ENCODE measurements around the gene MRGPRG.

Gene MRGPRG

GRCh38 chr11:3203221-3204043 lies 15.2 kb downstream of the MRGPRG start:
- no peaks in the 10 kb centered on the region for H3K36me3 ChIP-seq (ENCODE audit: insufficient read depth, low read length)
- no peaks in the 10 kb centered on the region for H3K9me3 ChIP-seq (replicated peaks; ENCODE audit: low read length)
- H3K9ac ChIP-seq (ENCODE audit: low read depth, low read length): no peak overlapping the region
- no peaks in the 10 kb centered on the region for H3K4me1 ChIP-seq (ENCODE audit: control insufficient read depth, insufficient read depth, low read length)
- peaks cover 67% of the 10 kb centered on the region for H3K27me3 ChIP-seq (ENCODE audit: control insufficient read depth, insufficient read depth, low read length)
- H3K4me2 ChIP-seq (ENCODE audit: low read length): no peak overlapping the region
- H3K4me3 ChIP-seq (ENCODE audit: low read length): no peak overlapping the region

GRCh38 chr11:3202759-3203158 lies 15.9 kb downstream of the MRGPRG start:
- peaks cover 72% of the 10 kb centered on the region for H3K27me3 ChIP-seq (ENCODE audit: control insufficient read depth, insufficient read depth, low read length)
- no peaks in the 10 kb centered on the region for H3K4me1 ChIP-seq (ENCODE audit: control insufficient read depth, insufficient read depth, low read length)
- H3K9ac ChIP-seq (ENCODE audit: low read depth, low read length): no peak overlapping the region

GRCh38 chr11:3202305-3202704 lies 16.3 kb downstream of the MRGPRG start:
- H3K9me3 ChIP-seq (replicated peaks; ENCODE audit: low read length): no peaks in the 10 kb centered on the region
- no peak overlapping the region for H3K4me2 ChIP-seq (ENCODE audit: low read length)
- H3K4me3 ChIP-seq (ENCODE audit: low read length): no peak overlapping the region
- H3K9ac ChIP-seq (ENCODE audit: low read depth, low read length): no peak overlapping the region
- H3K4me1 ChIP-seq (ENCODE audit: control insufficient read depth, insufficient read depth, low read length): no peaks in the 10 kb centered on the region
- H3K36me3 ChIP-seq (ENCODE audit: insufficient read depth, low read length): no peaks in the 10 kb centered on the region
- peaks cover 73% of the 10 kb centered on the region for H3K27me3 ChIP-seq (ENCODE audit: control insufficient read depth, insufficient read depth, low read length)

More at GRCh38 chr11:3202759-3203158, 15.9 kb downstream of the MRGPRG start:
- no peak overlapping the region for H3K4me2 ChIP-seq (ENCODE audit: low read length)
- no peaks in the 10 kb centered on the region for H3K9me3 ChIP-seq (replicated peaks; ENCODE audit: low read length)
- no peak overlapping the region for H3K4me3 ChIP-seq (ENCODE audit: low read length)
- H3K36me3 ChIP-seq (ENCODE audit: insufficient read depth, low read length): no peaks in the 10 kb centered on the region

GRCh38 chr11:3201677-3202181 lies 16.9 kb downstream of the MRGPRG start:
- Histone ChIP-seq H3K4me1 (ENCODE audit: control insufficient read depth, insufficient read depth, low read length) (no peaks in the 10 kb centered on the region), H3K36me3 (ENCODE audit: insufficient read depth, low read length) (no peaks in the 10 kb centered on the region), H3K27me3 (ENCODE audit: control insufficient read depth, insufficient read depth, low read length) (peaks cover 76% of the 10 kb centered on the region), H3K9me3 (replicated peaks; ENCODE audit: low read length) (no peaks in the 10 kb centered on the region), H3K9ac (ENCODE audit: low read depth, low read length) (no peak overlapping the region), H3K4me2 (ENCODE audit: low read length) (no peak overlapping the region), H3K4me3 (ENCODE audit: low read length) (no peak overlapping the region)

GRCh38 chr11:3201112-3201581 lies 17.5 kb downstream of the MRGPRG start:
- Histone ChIP-seq H3K9me3 (replicated peaks; ENCODE audit: low read length) (no peaks in the 10 kb centered on the region), H3K27me3 (ENCODE audit: control insufficient read depth, insufficient read depth, low read length) (peaks cover 76% of the 10 kb centered on the region), H3K36me3 (ENCODE audit: insufficient read depth, low read length) (no peaks in the 10 kb centered on the region), H3K9ac (ENCODE audit: low read depth, low read length) (no peak overlapping the region), H3K4me3 (ENCODE audit: low read length) (no peak overlapping the region), H3K4me2 (ENCODE audit: low read length) (no peak overlapping the region), H3K4me1 (ENCODE audit: control insufficient read depth, insufficient read depth, low read length) (no peaks in the 10 kb centered on the region)

GRCh38 chr11:3200388-3201111 lies 18.1 kb downstream of the MRGPRG start:
- Histone ChIP-seq H3K9ac (ENCODE audit: low read depth, low read length) (no peak overlapping the region), H3K4me3 (ENCODE audit: low read length) (no peak overlapping the region), H3K36me3 (ENCODE audit: insufficient read depth, low read length) (no peaks in the 10 kb centered on the region), H3K4me2 (ENCODE audit: low read length) (no peak overlapping the region), H3K27me3 (ENCODE audit: control insufficient read depth, insufficient read depth, low read length) (peaks cover 76% of the 10 kb centered on the region), H3K4me1 (ENCODE audit: control insufficient read depth, insufficient read depth, low read length) (no peaks in the 10 kb centered on the region), H3K9me3 (replicated peaks; ENCODE audit: low read length) (no peaks in the 10 kb centered on the region)

- Histone ChIP-seq H3K4me3 (ENCODE audit: low read length) (no peak overlapping the region), H3K4me1 (ENCODE audit: control insufficient read depth, insufficient read depth, low read length) (no peaks in the 10 kb centered on the region), H3K9me3 (replicated peaks; ENCODE audit: low read length) (no peaks in the 10 kb centered on the region), H3K27me3 (ENCODE audit: control insufficient read depth, insufficient read depth, low read length) (peaks cover 69% of the 10 kb centered on the region), H3K9ac (ENCODE audit: low read depth, low read length) (no peak overlapping the region), H3K4me2 (ENCODE audit: low read length) (no peak overlapping the region), H3K36me3 (ENCODE audit: insufficient read depth, low read length) (no peaks in the 10 kb centered on the region)
These were observed 18.9 kb downstream of the MRGPRG start for GRCh38 chr11:3199537-3200295.

GRCh38 chr11:3198815-3199214 lies 19.8 kb downstream of the MRGPRG start:
- Histone ChIP-seq H3K27me3 (ENCODE audit: control insufficient read depth, insufficient read depth, low read length) (peaks cover 70% of the 10 kb centered on the region), H3K9ac (ENCODE audit: low read depth, low read length) (no peak overlapping the region), H3K36me3 (ENCODE audit: insufficient read depth, low read length) (no peaks in the 10 kb centered on the region)

GRCh38 chr11:3197878-3198528 lies 20.6 kb downstream of the MRGPRG start:
- no peaks in the 10 kb centered on the region for H3K4me1 ChIP-seq (ENCODE audit: control insufficient read depth, insufficient read depth, low read length)
- H3K4me3 ChIP-seq (ENCODE audit: low read length): no peak overlapping the region
- H3K4me2 ChIP-seq (ENCODE audit: low read length): no peak overlapping the region
- no peak overlapping the region for H3K9ac ChIP-seq (ENCODE audit: low read depth, low read length)
- H3K27me3 ChIP-seq (ENCODE audit: control insufficient read depth, insufficient read depth, low read length): peaks cover 69% of the 10 kb centered on the region
- H3K9me3 ChIP-seq (replicated peaks; ENCODE audit: low read length): no peaks in the 10 kb centered on the region
- no peaks in the 10 kb centered on the region for H3K36me3 ChIP-seq (ENCODE audit: insufficient read depth, low read length)

More at GRCh38 chr11:3198815-3199214, 19.8 kb downstream of the MRGPRG start:
- H3K4me2 ChIP-seq (ENCODE audit: low read length): no peak overlapping the region
- H3K4me1 ChIP-seq (ENCODE audit: control insufficient read depth, insufficient read depth, low read length): no peaks in the 10 kb centered on the region
- no peak overlapping the region for H3K4me3 ChIP-seq (ENCODE audit: low read length)
- no peaks in the 10 kb centered on the region for H3K9me3 ChIP-seq (replicated peaks; ENCODE audit: low read length)

GRCh38 chr11:3197044-3197695 lies 21.4 kb downstream of the MRGPRG start:
- no peaks in the 10 kb centered on the region for H3K36me3 ChIP-seq (ENCODE audit: insufficient read depth, low read length)
- H3K4me3 ChIP-seq (ENCODE audit: low read length): no peak overlapping the region
- H3K27me3 ChIP-seq (ENCODE audit: control insufficient read depth, insufficient read depth, low read length): peaks cover 69% of the 10 kb centered on the region
- H3K4me1 ChIP-seq (ENCODE audit: control insufficient read depth, insufficient read depth, low read length): no peaks in the 10 kb centered on the region
- no peaks in the 10 kb centered on the region for H3K9me3 ChIP-seq (replicated peaks; ENCODE audit: low read length)
- H3K4me2 ChIP-seq (ENCODE audit: low read length): no peak overlapping the region
- no peak overlapping the region for H3K9ac ChIP-seq (ENCODE audit: low read depth, low read length)

Measured in skeletal muscle satellite cell (primary cell).